HepG2 (cell line): ENCODE results near the gene EPHA2. TPM values are rescaled to one million over a fixed set of nuclear protein-coding genes. Genes with fewer than 3 reads are reported as not detected.

Source experiments
- ATF6 ChIP-seq: sonication (generic); formaldehyde crosslinking; conservative IDR thresholded peaks from 2 replicates; pipeline ENCODE4 v1.4.0; 2020; ENCODE audit warnings: missing genetic modification reagents
- ETV6 ChIP-seq: sonication (generic); formaldehyde crosslinking; conservative IDR thresholded peaks from 2 replicates; pipeline ENCODE4 v1.4.0; 2020; ENCODE audit warnings: missing genetic modification reagents
- GTF2F1 ChIP-seq: fragments of 150-350 bp; IDR thresholded peaks from 2 replicates; pipeline ENCODE4 v1.6.1; 2014; ENCODE audit warnings: low read length
- HDAC2 ChIP-seq: sonication (generic); formaldehyde crosslinking; IDR thresholded peaks from 2 replicates; pipeline ENCODE4 v1.4.0; 2020; ENCODE audit warnings: missing genetic modification reagents
- HIC2 ChIP-seq: sonication (generic); formaldehyde crosslinking; IDR thresholded peaks from 2 replicates; pipeline ENCODE4 v1.9.0; 2022; ENCODE audit warnings: low read depth, missing genetic modification reagents
- JUN ChIP-seq: sonication (generic); formaldehyde crosslinking; IDR thresholded peaks from 2 replicates; pipeline ENCODE4 v1.4.0; 2020; ENCODE audit warnings: mild to moderate bottlenecking, missing genetic modification reagents
- KLF6 ChIP-seq: IDR thresholded peaks from 2 replicates; pipeline ENCODE4 v1.8.0; 2016; ENCODE audit warnings: missing biosample characterization, missing genetic modification reagents
- MTERF4 ChIP-seq: sonication (generic); formaldehyde crosslinking; IDR thresholded peaks from 2 replicates; pipeline ENCODE4 v1.8.0; 2023; ENCODE audit warnings: mild to moderate bottlenecking, missing genetic modification reagents
- NCOR1 ChIP-seq: fragments of 200-600 bp; sonication (generic); IDR thresholded peaks from 2 replicates; pipeline ENCODE4 v1.7.0; 2017; ENCODE audit warnings: antibody characterized with exemption, low read length, borderline replicate concordance
- NR2F2 ChIP-seq: IDR thresholded peaks from 2 replicates; pipeline ENCODE4 v1.6.1; 2012; ENCODE audit warnings: low read depth, inconsistent platforms, borderline replicate concordance
- RARG ChIP-seq: sonication (generic); formaldehyde crosslinking; IDR thresholded peaks from 2 replicates; pipeline ENCODE4 v1.4.0; 2020; ENCODE audit warnings: low read depth, mild to moderate bottlenecking, missing genetic modification reagents
- RBM22 ChIP-seq: fragments of 200-400 bp; formaldehyde crosslinking; optimal IDR thresholded peaks from 2 replicates; pipeline ENCODE3; 2017; ENCODE audit warnings: mild to moderate bottlenecking, low read length, moderate library complexity
- SMAD3 ChIP-seq: sonication (generic); formaldehyde crosslinking; IDR thresholded peaks from 2 replicates; pipeline ENCODE4 v1.4.0; 2020; ENCODE audit warnings: missing genetic modification reagents
- SMARCC2 ChIP-seq: fragments of 450-650 bp; IDR thresholded peaks from 2 replicates; pipeline ENCODE4 v1.6.1; 2017; ENCODE audit warnings: antibody characterized with exemption, mild to moderate bottlenecking
- TERF1 ChIP-seq: sonication (generic); formaldehyde crosslinking; IDR thresholded peaks from 2 replicates; pipeline ENCODE4 v1.8.0; 2022; ENCODE audit warnings: mild to moderate bottlenecking, missing genetic modification reagents, moderate library complexity
- ZFP62 ChIP-seq: sonication (generic); formaldehyde crosslinking; IDR thresholded peaks from 2 replicates; pipeline ENCODE4 v1.4.0; 2020; ENCODE audit warnings: missing genetic modification reagents
- ZNF232 ChIP-seq: sonication (generic); formaldehyde crosslinking; IDR thresholded peaks from 2 replicates; pipeline ENCODE4 v1.4.0; 2020; ENCODE audit warnings: missing genetic modification reagents, borderline replicate concordance
- ZNF263 ChIP-seq: sonication (generic); formaldehyde crosslinking; IDR thresholded peaks from 2 replicates; pipeline ENCODE4 v1.4.0; 2020; ENCODE audit warnings: missing genetic modification reagents
- ZNF382 ChIP-seq: sonication (generic); formaldehyde crosslinking; IDR thresholded peaks from 2 replicates; pipeline ENCODE4 v1.5.0; 2020; ENCODE audit warnings: missing genetic modification reagents, mild to moderate bottlenecking, borderline replicate concordance
- ZNF451 ChIP-seq: sonication (generic); formaldehyde crosslinking; IDR thresholded peaks from 2 replicates; pipeline ENCODE4 v1.5.0; 2020; ENCODE audit warnings: mild to moderate bottlenecking, missing genetic modification reagents
- ZNF460 ChIP-seq: sonication (generic); formaldehyde crosslinking; IDR thresholded peaks from 2 replicates; pipeline ENCODE4 v1.5.1; 2020; ENCODE audit warnings: missing genetic modification reagents, mild to moderate bottlenecking, borderline replicate concordance
- ZNF660 ChIP-seq: sonication (generic); formaldehyde crosslinking; IDR thresholded peaks from 2 replicates; pipeline ENCODE4 v1.5.1; 2020; ENCODE audit warnings: mild to moderate bottlenecking, low read depth, missing genetic modification reagents, borderline replicate concordance
- ZNF790 ChIP-seq: sonication (generic); formaldehyde crosslinking; IDR thresholded peaks from 2 replicates; pipeline ENCODE4 v1.8.0; 2022; ENCODE audit warnings: missing genetic modification reagents, mild to moderate bottlenecking, borderline replicate concordance
- ZNF792 ChIP-seq: IDR thresholded peaks from 2 replicates; pipeline ENCODE4 v1.6.1; 2016
- polyA plus RNA-seq, 8 experiments: library from polyadenylated mRNA; depleted of rRNA in 3 of 8; stranded (reverse) in 7 of 8; unstranded in 1 of 8; fragments of >200 nt; fragmentation: Illumina TruSeq in 4 of 8; extraction: Trizol in 4 of 8; gene quantifications; 2 replicates each; pipeline versions ENCODE4 v1.2.1 to v1.2.3, GENCODE V29; 2011 to 2016; ENCODE audit warnings: low read depth in 4 of 8, missing spikeins in 1 of 8, mixed read lengths in 1 of 8; ENCODE audit not compliant: insufficient read depth in 1 of 8
- total RNA-seq, 5 experiments: library from RNA; depleted of rRNA; stranded (reverse); fragments of >200 nt; fragmentation: Illumina TruSeq; extraction: Trizol; gene quantifications; 2 replicates each; pipeline ENCODE4 v1.2.3, GENCODE V29; 2016; ENCODE audit warnings: low read depth in 1 of 5

The EPHA2 gene
- total and polyA plus RNA-seq, 2 of the 13 experiments (the other 11 are each of a cell fraction or from before 2014, with no cell fraction given), result 33.6 to 53.6 TPM

- peak; percentile 64; the same call in 1 of the 2 replicates for TF ChIP-seq ZNF232
- no peak for TF ChIP-seq ZNF792 (CRISPR knock-in tag)
- no peak for TF ChIP-seq HIC2 (CRISPR knock-in tag)
- no peak for TF ChIP-seq ZNF460 (CRISPR knock-in tag)
- no peak for TF ChIP-seq ETV6 (CRISPR knock-in tag)
- no peak for TF ChIP-seq ZNF263
- TF ChIP-seq JUN, result peak; percentile 83
- peak; percentile 40; the same call in 1 of the 2 replicates for TF ChIP-seq KLF6
- 0 out of 2 replicates have a peak, but pooled peaks have one; percentile 45 for TF ChIP-seq SMAD3
- TF ChIP-seq TERF1 (CRISPR knock-in tag), result no peak
- no peak for TF ChIP-seq NR2F2
- peak; percentile 58; the same call in 1 of the 2 replicates for TF ChIP-seq NCOR1
- no peak for TF ChIP-seq ZNF660
- no peak for TF ChIP-seq SMARCC2
- TF ChIP-seq ATF6, result no peak
- TF ChIP-seq GTF2F1, result no peak
- no peak for TF ChIP-seq RBM22
- no peak for TF ChIP-seq MTERF4
- TF ChIP-seq ZNF451 (CRISPR knock-in tag), result no peak
- no peak for TF ChIP-seq RARG (CRISPR knock-in tag)
- TF ChIP-seq ZNF382 (CRISPR knock-in tag), result no peak
- TF ChIP-seq HDAC2 (CRISPR knock-in tag), result peak; percentile 37
- no peak for TF ChIP-seq ZNF790
- no peak for TF ChIP-seq ZFP62 (CRISPR knock-in tag)
Observed at GRCh38 chr1:16164213-16165072, 8.6 kb upstream of the EPHA2 start (continued).
